HTERT RPE-1 (cell line): ENCODE results near the gene HSP90AB1.
"Not testable (repeated sequence)": the region's sequence is repeated elsewhere in the genome, so short reads cannot be mapped to it uniquely, and the experiment has no call there.

Experiments
- in situ Hi-C: fragments of 300-500 bp; cut with MboI; formaldehyde crosslinking; loops from 4 replicates; pipeline ENCODE4 v1.14.3; 2020; ENCODE audit warnings: low sequenced_read_pairs

HSP90AB1 gene

DNA sequence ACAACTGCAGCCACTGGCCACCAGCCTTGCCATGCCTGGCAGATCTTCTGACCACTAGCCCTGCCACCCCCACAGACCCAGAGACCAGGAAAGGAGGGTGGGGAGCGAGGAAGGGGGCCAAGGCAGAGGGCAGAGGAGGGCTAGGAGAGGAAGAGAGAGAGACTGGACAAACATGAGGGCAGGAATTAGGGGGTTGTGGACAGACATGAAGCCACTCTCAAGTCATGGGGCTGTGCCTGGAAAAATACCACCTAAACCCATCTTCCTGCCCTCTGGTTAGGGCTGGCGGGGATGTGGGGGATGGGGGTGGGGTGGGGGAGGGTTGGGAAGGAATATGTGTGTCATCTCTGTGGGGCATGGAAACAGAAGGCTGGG, 25.0 kb upstream of the HSP90AB1 start:
- in situ Hi-C loops = no loop called here

DNA sequence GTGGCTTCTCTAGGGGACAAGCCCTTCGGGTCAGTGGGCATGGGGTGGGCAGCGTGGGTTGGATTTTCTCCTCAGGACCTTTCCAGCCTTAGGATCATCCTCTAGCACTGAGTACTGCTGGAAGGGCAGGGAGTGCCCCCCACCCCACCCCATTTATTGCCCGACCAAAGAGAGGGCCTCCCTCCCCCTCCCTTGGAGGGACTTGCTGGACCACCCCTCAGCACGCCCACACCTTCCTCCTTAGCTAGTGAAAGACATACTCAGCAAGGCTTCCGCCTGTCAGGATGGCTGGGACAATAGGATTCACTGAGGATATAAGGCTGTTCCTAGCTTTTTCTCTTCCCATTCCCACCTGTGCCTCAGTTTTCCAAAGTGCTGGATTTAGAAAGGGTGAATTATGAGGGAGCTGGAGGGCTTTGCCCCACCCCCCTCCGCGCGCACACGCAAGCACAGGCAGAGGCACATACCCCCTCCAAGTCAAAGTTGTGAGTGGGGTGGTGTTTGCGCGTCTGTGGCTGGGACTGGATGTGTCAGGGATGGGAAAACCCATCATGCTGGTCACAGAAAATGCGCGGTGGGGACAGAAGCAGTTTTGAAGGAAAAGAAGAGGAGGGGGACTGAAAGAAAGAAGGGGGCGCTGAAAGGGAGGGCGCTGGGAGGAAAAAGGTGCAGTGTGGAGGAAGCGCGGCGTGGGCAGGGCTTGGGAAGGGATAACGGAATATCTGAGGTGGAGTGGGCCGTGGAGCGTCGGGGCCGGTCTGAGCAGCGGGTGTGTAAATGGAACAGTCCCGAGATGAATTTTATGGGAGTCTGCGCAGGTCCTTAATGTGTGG, 24.2 kb upstream of the HSP90AB1 start:
- in situ Hi-C loops = no loop called here

DNA sequence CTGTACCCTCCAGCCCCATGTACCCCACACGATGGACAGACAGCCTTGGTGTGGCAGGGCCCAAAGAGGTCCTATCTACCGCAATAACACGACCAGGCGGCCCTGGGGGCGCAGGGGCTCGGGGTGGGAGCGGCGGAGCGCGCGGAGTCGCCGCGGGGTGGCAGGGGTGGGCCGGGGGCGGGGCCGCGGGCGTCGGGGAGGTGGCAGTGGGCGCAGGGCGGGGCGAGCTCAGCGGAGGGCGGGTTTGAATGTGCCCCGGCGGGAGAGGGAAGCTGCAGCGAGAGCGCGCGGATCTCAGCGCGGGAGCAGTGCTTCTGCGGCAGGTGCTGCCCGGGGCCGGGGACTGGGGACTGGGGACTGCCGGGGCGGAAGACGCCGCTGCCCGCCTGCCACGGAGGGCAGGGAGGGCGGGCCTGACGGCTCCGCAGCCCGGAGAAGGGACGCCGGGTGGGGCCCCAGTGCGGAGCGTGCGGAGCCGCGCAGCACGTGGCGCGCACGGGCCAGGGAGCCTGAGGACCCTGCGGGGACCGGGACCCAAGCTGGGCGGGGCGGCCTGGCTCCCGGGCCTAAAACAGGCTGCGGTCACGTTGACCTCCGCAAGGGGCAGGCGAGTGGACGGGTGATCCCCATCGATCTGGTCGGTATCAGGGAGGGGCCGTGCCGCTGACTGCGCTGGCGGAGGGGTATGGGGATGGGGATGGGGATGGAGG, 23.4 kb upstream of the HSP90AB1 start, which contains the start of gene SLC29A1:
SLC29A1 (plus strand) TSS at position 277 of the 710 bp plus-strand sequence. CDS start 3,719 bp downstream, outside the sequence.
- in situ Hi-C loops = no loop called here

DNA sequence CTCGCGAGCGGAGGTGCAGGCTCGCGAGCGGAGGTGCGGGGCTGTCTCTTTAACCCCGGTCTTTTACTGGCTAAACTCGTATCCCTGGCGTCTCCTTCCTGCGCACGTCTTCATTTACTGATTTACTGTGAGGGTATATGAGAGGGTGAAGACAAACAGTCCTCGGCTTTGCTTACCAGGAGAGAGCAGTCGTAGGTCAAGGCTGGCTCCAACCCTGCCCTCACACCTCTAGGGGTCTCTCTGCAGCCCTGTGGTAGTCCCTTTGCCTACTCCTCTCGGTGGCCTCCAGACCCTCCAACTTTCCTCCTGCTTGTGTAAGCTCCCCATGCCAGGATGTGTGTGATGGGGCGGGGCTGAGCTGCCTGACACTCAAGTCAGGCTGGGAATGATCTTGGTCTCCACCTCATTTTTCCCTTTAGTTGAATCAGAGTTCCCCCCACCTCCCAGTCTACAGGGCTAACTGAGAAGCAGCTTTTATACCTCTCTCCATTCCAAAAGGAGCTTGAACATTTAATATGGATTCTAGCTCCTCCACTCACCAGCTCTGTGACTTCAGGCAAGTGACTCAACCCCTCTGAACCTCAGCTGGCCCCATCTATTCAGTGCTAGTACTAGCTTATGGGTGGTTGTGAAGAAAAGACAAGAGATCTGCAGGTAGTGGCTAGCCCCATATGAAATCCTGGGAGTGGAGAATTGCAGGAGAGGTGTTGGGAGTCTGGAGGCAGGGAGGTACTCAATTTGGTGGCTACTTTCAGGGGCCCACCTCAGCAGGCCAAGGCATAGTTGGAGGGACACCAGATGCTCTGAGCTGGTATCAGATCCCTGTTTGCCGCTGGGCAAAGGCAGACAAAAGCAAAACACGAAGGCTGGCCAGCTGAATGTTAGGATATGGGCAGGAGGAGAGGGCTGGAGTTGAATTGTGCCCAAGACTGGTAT, 22.6 kb upstream of the HSP90AB1 start:
- in situ Hi-C loops = no loop called here

DNA sequence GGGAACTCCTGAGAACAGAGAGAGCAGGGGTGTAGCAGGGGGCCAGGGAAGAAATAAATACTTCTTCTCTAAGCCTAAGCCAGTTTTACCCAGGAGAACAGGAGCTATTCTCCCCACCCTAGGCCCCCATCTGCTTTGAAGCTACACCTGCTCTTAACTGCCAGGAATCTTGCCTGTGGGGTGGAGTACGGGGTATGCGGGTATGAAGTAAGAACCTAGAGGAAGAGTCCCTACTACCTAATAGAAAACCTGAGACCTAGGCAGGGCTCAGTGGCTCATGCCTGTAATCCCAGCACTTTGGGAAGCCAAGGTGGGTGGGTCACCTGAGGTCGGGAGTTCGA, 22.0 kb upstream of the HSP90AB1 start:
- in situ Hi-C loops = no loop called here

DNA sequence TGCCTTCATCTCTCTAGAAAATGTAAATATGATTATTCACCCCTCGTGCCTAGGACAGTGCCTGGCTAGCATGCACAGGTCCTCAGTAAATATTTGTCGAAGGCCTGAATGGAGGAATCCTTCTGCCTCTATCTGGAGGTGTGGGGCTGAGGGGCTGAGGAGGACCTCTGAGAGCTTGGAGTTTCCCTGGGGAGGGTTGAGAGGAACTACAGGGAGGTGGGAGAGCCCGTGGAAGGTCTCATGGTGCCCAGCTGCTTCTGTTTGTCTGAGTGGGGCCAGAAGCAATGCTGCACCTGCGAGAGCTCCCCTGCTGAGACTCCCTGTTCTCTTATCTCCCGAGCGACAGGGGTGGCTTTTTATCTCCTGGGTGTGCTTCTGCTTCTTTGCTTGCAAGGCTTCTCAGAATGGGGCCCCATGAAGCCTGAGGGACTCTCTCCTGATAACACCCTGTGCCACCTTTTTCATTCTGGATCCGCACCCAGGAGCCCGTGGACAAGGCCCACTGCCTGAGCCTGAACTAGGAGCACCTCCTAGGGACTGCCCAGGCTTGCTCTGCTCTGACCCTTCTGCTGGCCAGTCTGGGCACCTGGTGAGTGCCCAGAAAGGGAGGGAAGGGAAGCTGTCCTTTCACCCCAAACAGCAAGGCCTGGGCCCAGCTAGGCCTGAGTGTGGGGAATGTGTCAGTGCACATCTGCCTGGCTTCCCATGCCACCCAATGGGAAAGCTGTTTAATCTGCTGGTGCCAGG, 21.1 kb upstream of the HSP90AB1 start:
- in situ Hi-C loops = no loop called here

DNA sequence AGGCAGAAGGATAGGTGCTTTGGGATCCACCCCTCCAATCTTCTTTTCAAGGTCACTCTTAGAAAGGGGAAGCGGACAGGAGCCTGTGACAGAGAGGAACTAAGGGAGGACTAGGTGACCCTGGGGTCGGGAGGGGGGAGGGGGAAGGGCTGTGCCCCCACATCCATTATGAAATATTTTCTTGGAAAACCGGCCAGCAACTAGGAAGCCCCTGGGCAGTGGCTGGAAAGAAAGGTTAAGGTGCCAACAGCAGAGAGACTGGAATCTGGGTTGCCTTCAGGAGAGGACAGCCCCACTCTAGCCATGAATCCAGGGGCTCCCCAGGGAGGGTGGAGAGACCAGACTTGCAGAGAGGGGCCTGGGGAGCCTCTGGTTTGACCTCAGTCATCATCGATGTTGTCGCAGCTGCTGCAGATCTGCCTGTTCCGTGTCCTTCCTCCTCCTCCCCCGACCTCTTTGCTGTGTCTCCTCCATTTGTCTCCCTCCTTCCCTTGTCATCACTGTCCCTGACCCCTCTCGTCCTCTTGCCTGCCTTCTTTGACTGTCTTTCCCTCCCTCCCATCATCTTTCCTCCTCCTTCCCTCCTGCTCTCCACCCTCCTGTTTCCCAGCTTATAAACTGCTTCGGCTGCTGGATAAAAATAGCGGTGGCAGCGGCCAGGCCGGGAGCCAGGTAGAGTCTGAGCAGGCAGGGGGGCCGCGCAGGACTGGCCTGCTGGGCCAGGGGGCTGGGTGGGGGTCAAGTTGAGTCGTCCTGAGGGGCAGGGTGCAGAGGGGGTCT, 20.3 kb upstream of the HSP90AB1 start:
- in situ Hi-C loops = no loop called here

DNA sequence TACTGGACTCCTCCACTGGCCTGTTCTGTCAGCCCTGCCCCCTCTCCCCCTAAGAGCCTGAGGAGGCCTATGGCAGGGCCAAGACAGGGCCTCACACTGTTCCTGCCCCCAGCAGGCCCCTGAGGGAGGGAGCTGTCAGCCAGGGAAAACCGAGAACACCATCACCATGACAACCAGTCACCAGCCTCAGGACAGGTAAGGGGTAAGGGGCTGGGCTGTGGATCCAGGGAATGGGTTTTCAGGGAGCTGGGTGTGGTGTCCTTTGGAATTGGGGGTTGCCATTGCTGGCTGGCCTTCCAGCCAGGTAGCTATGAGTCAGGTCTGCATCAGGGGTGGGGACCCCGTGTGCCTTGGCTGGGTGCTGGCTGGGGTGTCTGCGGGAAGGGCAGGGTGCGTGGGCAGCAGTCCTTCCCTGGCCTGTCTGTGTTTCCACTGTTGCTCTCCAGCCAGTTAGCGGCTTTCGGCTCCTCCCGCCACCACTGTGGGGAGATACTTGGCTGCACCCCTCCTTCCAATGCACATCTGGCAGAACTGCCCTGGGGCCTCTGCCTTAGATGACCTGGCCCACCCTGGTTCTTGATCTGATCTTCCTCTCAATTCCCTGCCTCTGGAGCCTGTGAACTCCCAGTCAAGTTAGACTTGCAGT, 19.6 kb upstream of the HSP90AB1 start:
- in situ Hi-C loops = no loop called here

DNA sequence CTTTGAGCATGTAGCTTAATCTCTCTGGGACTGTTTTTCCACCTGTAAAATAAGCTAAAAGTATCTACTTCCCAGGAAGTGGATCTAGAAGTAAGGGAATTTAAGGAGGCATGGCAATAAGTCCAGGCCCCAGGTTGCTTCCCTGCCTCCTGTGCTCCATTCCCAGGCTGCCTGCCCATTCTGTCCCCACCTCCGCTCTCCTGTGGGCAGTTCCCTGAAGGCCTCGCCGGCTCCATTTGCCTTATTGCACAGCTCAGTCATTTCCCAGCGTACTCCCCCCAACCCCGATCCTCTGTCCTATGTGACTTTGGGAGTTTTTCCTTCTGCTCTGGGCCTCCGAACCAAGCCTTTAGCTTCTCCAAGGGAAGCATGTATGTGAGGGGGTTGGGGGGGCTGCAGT, 18.9 kb upstream of the HSP90AB1 start:
- in situ Hi-C loops = no loop called here

DNA sequence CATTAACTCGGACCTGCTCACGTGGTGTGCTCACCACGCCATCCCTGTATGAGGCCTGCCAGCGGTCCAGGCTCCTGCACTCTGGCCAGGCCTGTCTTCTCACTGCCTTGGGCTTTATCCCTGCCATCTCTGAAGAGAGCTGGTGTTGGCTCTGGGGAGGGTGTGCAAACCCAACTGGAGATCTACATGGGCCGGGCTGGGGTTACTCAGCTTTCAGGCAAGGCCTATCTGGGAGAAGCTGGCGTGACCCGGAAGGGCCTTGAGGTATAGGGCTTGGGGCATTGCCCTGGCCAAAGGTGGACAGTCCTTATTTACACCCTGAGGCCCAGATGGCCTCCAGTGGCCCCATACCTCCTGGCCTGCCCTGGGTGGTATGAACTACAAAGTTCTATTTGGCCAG, 18.5 kb upstream of the HSP90AB1 start:
- in situ Hi-C loops = no loop called here

DNA sequence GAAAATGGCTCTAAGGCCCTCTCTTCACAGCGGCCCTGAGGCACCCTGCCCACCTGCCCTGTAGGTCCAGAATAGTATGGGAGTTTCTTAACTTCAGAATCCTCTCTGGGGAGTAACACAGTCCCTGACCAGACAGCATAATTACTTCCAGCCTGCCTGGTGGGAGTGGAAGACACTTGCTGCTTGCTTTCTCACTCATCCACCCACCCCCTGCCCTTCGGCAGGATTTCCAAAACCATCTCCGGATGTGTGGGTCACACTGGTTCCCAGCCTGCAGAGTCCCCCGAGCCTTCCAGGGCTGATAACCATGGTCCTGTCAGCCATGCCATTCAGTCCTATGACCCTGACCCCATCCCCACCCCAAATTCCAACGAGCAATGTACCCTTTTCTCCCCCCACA, 18.1 kb upstream of the HSP90AB1 start:
- in situ Hi-C loops = no loop called here

DNA sequence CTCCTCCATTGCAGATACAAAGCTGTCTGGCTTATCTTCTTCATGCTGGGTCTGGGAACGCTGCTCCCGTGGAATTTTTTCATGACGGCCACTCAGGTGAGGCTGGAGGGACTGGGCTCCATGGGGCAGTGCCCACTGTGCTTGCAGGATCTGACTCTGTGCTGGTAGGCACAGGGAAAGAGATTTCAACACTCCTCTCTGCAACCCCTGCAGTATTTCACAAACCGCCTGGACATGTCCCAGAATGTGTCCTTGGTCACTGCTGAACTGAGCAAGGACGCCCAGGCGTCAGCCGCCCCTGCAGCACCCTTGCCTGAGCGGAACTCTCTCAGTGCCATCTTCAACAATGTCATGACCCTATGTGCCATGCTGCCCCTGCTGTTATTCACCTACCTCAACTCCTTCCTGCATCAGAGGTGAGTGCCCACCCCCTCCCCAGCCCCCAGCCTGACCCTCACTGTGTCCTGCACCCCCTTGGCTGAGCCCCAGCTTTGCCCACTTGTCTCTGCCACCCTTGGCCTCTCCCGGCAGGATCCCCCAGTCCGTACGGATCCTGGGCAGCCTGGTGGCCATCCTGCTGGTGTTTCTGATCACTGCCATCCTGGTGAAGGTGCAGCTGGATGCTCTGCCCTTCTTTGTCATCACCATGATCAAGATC, 17.4 kb upstream of the HSP90AB1 start:
- in situ Hi-C loops = no loop called here

DNA sequence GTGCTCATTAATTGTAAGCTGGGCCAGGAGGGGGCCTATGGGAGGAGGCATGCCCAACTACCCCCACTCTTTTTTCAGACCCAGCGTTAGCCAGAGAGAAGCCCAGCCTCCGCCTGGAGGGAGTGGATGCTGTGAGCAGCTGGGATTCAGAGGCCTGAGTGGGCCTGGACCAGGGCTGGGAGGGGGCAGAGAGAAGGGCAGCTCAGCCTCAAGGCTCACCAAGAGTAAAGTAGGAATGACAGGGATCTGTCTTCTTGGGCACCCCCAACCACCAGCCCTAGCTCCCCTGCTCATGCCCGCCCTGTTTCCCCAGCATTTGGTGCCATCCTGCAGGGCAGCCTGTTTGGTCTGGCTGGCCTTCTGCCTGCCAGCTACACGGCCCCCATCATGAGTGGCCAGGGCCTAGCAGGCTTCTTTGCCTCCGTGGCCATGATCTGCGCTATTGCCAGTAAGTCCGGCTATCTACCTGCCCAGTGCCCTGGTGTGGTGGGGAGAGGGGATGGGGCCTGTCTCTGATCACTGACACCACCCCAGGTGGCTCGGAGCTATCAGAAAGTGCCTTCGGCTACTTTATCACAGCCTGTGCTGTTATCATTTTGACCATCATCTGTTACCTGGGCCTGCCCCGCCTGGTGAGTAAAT, 16.7 kb upstream of the HSP90AB1 start:
- in situ Hi-C loops = no loop called here

DNA sequence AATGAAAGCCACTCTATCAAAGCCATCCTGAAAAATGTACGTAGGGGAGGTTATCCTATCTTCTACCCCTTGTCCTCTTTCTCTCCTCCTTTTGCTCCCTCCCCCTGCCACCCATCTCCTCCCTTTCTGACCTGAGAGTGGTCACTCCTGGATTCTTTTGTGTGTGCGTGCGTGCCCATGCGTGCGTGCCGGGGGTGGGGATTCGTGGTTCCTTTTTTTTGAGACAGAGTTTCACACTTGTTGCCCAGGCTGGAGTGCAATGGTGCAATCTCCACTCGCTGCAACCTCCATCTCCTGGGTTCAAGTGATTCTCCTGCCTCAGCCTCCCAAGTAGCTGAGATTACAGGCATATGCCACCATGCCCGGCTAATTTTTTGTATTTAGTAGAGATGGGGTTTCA, 15.5 kb upstream of the HSP90AB1 start:
- in situ Hi-C loops = not testable (repeated sequence)

DNA sequence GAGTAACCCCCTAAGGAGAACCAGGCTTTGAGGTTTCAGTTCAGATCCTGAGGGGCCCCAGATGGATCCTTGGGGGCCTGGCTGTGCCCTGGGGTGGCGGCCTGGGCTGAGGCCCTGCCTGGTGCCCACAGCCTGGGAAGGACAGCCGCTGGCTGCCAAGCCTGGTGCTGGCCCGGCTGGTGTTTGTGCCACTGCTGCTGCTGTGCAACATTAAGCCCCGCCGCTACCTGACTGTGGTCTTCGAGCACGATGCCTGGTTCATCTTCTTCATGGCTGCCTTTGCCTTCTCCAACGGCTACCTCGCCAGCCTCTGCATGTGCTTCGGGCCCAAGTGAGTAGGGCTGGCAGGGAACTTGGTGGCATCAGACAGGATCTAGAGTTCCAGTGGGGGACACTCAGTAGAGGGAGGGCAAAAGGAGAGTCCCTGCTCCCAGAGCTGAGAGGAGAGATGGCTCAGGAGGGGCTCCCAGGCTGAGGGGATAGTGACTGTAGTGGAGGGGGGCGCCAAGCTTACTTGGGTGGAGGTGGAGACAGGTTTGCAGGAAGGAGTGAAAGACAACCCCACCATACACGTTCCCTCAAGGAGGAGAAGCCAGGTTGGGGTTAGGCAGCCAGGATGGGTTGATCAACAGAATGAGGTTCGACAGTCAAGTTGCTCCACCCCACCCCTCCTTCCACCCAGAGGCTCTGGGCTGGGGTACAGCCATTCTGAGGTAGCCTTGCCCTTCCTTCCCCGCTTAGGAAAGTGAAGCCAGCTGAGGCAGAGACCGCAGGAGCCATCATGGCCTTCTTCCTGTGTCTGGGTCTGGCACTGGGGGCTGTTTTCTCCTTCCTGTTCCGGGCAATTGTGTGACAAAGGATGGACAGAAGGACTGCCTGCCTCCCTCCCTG, 14.0 kb upstream of the HSP90AB1 start:
- in situ Hi-C loops = no loop called here

DNA sequence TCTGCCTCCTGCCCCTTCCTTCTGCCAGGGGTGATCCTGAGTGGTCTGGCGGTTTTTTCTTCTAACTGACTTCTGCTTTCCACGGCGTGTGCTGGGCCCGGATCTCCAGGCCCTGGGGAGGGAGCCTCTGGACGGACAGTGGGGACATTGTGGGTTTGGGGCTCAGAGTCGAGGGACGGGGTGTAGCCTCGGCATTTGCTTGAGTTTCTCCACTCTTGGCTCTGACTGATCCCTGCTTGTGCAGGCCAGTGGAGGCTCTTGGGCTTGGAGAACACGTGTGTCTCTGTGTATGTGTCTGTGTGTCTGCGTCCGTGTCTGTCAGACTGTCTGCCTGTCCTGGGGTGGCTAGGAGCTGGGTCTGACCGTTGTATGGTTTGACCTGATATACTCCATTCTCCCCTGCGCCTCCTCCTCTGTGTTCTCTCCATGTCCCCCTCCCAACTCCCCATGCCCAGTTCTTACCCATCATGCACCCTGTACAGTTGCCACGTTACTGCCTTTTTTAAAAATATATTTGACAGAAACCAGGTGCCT, 13.3 kb upstream of the HSP90AB1 start:
- in situ Hi-C loops = no loop called here
